GM04504 (cell line): ENCODE data around the gene ANKRA2.
A peak's percentile ranks its signal among the peaks of the same experiment; 100 is the strongest.
"Not testable (repeated sequence)": the region's sequence is repeated elsewhere in the genome, so short reads cannot be mapped to it uniquely, and the experiment has no call there.

Experiments
- DNase-seq: peaks from one replicate; pipeline ENCODE4 v3.0.0-alpha.2; 2012; ENCODE audit warnings: low read depth

Gene ANKRA2

GRCh38 chr5:73550016-73550415 is 15.4 kb downstream of the ANKRA2 start:
- no peak for DNase-seq

DNA sequence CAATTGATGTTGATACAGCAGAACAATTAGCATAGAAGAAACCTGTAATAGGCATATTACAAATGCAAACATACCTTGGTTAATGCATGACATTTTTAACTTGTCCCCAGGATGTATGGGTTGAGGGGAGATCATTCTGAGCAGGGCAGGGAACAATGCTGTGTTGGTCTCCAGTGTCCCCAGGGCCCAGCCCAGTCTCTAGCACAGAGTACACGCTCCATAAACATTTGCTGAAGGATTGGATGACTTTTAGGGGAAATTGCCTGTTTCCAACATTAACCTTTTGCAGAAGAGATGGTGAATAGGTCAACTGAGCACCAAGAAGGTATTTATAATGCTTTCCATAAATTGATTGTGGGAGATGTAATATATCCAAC is 20.0 kb downstream of the ANKRA2 start:
- DNase-seq: no peak

GRCh38 chr5:73544429-73545402 is 20.7 kb downstream of the ANKRA2 start:
- DNase-seq: no peak

- no peak for DNase-seq
These were observed 23.4 kb downstream of the ANKRA2 start for GRCh38 chr5:73542020-73542419.

DNA sequence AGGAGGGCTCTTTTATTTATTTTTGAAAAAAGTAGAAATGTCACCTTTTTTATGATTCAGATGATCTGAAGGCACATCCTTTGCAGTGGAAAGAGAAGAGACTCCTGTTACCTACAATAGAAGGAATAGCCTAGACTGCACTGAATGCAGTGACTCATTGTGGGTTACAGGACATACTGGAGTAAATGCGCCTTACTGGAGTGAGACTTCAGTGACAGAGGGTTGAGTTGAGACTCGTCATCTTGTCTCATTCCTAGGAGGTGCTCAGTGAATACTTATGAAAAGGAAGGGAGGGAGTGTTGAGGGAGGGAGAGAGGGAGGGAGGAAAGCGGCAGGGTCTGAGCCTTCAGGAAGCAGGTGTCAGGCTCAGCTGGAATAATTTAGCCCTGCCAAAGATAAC is 25.2 kb downstream of the ANKRA2 start:
- DNase-seq: peak; percentile 29

DNA sequence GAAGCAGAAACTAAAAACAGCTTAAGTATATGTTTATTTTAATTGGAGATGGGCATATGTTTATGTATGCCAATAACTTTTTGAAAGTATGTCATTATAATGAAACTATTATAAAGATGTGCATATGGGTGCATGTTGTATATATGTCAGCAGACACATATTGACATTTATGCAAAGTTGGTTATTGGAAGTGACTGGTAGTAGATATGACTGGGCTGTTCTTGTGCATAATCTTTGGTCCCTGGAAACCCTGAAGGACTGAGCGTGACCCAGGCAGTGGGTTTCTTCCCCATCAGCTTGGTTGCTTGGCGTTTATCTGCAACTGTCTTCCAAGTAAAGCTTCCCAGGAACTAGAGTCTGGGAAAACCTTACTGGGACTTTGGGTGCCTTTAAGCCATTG is 25.7 kb downstream of the ANKRA2 start:
- DNase-seq: no peak

- DNase-seq: no peak
These were observed 30.5 kb downstream of the ANKRA2 start for GRCh38 chr5:73534971-73535370.

DNA sequence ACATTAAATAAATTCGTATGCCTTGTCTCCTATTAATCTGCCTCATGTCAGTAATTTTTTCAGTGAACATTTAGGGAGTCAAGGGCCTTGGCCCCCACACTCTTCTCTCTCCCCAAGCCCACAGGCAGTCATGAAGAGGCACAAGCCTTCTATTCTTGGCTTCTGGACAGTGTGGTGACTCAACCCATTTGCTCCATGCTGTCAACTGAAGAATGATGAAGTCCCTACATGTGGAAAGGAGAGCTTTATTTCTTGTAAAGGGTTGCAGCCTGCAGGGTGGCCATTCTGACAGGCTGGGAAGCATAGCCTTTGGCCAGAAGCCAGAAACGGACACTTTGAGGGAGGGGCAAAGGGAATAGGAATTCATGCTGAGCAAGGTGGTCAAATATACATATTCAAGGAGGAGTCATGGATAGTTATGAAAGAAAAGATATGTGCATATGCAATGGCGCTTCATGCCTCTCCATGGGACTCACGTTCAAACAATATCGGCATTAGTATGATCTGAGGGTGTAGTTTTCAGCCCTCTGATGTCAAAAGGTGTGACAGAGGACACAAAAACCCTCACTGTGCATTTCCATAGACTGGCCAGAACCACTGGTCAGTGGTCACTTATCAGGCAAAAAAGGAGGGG is 31.3 kb downstream of the ANKRA2 start:
- peak; percentile 52 for DNase-seq

- no peak for DNase-seq
These were observed 33.2 kb downstream of the ANKRA2 start for GRCh38 chr5:73532195-73532594.

DNA sequence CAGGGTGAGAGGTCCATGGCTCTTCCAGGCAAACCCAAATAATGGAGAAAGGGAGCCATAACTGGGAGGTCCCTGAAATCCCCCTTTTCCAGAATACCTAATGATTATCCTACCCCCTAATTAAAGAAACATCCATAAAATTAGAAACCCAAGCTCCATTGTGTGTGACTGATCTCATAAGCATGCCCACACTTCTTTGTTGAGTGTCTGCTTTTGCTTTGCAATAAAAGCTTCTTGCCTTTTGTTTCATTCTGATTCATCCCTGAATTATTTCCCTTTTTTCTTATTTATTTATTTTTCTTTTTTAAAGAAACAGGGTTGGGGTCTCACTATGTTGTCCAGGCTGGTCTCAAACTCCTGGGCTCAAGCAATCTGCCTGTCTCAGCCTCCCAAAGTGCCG is 34.1 kb downstream of the ANKRA2 start:
- DNase-seq: no peak

DNA sequence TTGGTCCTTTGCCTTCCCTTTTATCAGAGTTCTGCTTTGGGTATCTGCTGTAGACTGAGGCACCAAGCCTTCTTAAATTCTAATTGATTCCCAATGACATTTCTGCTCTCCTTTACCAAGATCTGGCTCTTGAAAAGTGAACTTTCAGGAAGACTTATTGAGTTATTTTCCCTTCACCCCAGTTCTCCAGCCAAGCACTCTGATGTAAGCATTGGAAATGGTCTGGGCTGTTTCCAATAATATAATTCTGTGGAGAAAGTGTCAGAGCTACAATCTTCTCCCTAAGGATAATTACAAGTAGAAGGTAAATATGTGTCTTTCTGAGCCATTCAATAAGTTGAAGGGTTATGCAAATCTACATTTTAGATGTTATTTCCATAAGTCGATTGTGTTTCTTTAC is 36.4 kb downstream of the ANKRA2 start:
- DNase-seq: no peak

DNA sequence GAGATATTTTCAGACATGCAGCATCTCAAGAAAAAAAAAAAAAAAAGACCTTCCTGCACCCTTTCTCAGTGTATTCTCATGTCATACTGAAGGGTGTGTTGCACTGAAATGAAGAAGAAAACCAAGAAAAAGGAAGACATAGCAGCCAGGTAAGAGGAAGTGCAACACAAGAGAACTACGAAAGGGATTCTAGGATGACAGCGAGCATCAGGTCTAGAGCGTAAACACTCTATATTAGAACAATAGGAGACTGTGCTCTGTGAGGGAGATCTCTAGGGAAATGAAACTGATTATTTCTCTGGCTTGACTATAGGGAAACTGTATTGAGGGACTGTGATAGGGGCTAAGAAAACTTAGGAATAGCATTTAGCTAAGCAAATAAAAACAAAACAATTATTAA is 37.2 kb downstream of the ANKRA2 start:
- no peak for DNase-seq

- no peak for DNase-seq
These were observed 39.7 kb downstream of the ANKRA2 start for GRCh38 chr5:73525606-73526203.

GRCh38 chr5:73523861-73524260 is 41.6 kb downstream of the ANKRA2 start:
- DNase-seq: no peak

DNA sequence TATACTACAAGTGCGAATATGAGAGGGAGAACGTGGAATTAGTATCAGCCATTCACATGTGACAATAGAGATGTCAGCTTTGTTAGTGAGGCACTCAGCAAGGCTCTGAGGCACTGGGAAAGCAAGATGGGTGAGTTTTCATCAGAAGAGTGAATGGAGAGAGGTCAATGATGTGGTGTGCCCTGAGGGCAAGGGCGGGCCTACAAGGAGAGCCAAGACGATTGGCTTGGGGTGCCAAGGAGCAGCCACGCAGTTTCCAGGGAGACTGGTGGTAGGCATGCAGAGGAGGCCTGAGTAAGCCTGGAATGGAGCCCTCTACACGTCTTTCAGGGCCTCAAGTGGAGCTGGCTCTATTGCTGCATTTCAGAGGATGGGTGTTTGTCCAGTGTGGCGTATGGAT is 42.5 kb downstream of the ANKRA2 start:
- no peak for DNase-seq

DNA sequence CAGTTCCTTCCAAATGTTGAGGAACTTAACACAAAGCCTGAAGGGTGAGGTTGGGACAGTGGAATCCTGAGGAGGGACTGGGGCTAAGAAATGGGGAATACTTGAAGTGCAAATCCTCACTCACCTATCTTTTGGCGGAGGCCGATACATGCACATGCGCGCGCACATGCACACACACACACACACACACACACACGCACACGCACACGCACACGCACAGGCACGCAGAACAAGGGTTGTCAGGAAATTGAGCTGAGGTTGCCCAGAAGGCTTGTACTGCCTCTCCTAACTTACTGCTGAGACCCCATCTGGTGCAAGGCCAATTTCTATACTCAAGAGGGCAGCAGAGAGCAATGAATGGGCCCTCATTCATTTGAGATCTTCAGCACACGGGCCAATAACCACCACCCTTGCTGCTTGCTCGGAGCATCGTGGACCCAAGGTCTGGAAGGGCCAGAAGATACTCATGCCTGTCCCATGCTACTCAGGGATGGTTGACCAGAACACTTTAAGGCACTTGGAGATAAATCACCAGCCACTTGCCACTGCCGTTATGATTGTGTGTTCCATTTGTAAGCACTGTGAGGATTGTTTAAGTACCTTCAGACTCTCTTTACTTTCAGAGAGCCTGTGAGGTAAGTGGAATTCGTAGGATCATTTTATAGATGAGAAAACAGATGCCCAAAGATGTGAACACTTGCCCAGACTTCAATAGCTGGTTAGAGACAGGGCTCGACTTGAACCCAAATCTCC is 45.7 kb downstream of the ANKRA2 start:
- DNase-seq: peak; percentile 67

DNA sequence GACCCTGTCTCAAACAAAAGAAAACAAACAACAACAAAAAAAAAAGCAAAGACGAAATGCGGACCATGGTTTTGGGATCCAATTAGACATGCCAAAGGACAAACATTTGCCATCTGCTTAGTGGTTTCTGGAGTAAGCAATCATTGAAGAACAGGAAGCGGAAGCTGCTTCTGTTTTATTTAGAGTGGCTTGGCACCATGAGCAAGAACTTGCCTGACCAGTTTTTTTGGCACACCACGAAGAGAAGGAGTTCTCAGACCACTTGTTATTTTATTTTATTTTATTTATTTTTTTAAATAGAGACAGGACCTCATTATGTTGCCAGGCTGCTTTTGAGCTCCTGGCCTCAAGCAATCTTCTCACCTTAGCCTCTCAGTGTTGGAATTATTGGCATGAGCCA is 50.2 kb downstream of the ANKRA2 start:
- no peak for DNase-seq

GRCh38 chr5:73514418-73514817 is 51.0 kb downstream of the ANKRA2 start:
- no peak for DNase-seq

GRCh38 chr5:73513996-73514395 is 51.4 kb downstream of the ANKRA2 start:
- DNase-seq: no peak

DNA sequence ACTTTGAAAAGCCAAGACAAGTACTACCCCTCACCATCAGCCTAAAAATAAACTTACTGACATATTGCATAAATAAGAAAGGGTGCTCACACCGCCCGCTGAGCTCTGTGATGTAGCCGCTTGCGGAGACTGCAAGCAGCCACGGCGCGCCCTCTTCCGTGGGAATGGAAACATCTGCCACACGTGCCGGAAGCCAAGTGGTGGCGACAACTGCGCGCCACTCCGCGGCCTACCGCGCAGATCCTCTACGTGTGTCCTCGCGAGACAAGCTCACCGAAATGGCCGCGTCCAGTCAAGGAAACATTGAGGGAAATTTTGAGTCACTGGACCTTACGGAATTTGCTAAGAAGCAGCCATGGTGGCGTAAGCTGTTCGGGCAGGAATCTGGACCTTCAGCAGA is 56.9 kb downstream of the ANKRA2 start:
- DNase-seq: not testable (repeated sequence)

DNA sequence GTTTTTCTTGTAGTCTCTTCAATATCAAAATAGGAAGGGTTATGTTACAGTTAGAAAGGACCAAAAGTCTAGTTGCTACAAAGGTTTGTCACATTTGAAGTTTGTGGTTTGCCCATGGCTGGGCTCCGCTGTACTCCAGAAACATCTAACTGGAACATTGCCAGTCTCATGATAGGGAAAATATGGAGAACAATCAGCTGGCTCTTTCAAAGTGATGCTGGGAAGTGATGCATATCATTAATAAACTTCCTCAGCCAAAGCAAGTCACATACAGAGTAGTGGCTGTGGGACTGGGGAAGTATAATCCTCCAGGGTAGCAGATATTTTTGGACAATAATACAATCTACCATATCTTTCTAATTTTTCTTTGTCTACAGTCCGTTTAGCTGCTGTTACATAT is 58.4 kb downstream of the ANKRA2 start:
- no peak for DNase-seq

DNA sequence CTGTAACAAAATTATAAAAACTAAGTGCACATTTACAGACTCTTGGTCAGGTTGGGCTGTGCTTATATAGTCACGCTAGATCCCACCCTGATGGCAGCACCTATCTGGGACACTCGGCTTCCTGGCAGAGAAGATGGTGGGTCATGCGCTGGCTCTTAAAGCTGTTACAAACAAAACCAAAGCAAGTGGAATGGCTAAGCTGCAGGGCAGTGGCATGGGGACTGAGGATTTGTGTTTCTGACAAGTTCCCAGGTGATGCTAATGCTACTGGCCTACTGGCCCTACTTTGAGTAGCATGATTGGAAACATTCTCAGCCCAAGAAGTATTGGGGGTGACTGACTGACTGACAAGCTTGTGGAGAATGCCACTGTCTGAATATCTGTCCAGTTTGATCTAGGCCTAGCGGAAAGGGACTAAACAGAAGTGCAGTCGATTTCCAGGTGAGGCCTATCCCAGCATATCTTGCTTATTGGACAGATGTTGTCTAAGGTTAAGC is 58.9 kb downstream of the ANKRA2 start:
- no peak for DNase-seq
